HG02884 (cell line): ENCODE data around the gene TEAD4.

Experiments
- ATAC-seq: cut with Tn5 transposase; IDR thresholded peaks from one replicate; pipeline ENCODE4 v1.9.1; 2021; ENCODE audit warnings: mild to moderate bottlenecking, moderate library complexity; ENCODE audit not compliant: unreplicated experiment

Gene TEAD4

DNA sequence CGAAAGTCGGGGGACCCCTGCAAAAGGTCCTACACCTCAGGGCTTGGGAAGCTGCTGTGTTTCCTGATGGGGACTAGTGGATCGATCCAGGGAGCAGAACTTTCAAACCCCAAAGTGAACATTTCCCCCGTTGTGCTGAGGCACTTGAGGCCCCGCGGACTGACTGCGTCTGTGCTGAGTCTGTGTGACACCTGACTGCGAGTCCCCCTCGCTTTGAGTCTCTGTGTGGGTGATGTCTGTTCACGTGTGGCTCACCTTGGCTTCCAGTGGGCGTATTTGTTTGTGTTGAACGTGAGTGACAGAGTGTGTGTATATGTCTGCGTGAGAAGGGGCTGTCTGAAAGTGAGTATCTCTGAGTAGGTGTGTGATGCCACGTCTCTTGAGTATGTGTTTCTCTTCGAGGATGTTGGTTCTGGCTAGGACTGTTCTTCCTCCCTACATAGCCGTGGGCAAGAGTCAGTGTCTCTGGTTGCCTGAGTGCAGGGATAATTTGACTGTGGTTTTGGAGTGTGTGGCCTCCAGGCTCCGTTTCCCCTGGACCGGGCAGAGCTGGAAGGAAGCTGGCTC is 1.3 kb downstream of the TEAD4 start:
- ATAC-seq = no peak

DNA sequence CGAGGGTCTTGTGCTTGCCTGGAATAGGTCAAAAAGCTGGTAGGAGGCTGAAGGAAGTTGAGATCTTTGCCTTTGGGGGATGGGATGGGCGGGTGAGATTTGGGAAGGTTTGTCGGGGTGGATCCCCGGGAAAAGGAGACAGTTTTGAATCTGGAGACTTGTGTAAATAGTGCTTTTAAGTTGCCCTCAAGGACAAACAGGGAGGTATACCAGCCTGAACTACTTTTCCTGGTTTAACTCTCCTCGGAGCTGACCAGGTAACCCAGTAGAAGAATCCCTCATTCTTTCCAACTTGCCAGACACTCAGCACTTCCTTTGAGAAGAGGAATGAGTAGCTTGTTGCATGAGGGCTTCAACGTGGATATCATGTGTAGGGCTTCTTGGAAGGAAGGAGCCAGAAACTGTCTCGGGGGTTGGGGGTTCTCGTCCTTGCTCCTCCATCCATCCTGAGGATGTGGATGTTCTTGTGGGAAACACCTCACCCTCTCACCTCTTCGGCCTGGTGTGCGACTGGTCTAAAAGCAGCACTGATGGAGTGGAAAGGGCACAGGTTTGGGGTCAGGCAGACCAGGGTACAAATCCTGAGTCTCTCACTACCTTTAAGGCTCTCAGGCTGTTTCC is 1.9 kb downstream of the TEAD4 start:
- ATAC-seq = no peak

DNA sequence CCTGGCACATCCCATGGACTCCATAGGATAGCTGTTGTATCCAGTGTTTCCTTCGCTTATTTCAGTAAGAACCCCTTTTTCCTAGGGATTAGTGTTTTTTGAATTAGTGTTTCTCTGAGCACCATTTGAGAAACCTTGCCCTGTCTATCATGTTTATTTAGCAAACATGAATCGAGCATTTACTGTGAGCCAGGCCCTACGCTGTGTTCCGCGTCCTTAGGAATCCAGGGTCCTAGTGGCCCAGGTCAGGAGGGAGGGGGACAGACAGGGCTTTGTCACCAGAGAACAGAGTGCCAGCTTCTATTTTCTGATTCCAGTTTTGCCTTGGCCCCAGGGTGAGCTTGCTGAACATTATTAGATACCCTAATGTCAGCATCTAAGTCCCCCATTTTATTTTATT is 2.5 kb downstream of the TEAD4 start:
- ATAC-seq = no peak

DNA sequence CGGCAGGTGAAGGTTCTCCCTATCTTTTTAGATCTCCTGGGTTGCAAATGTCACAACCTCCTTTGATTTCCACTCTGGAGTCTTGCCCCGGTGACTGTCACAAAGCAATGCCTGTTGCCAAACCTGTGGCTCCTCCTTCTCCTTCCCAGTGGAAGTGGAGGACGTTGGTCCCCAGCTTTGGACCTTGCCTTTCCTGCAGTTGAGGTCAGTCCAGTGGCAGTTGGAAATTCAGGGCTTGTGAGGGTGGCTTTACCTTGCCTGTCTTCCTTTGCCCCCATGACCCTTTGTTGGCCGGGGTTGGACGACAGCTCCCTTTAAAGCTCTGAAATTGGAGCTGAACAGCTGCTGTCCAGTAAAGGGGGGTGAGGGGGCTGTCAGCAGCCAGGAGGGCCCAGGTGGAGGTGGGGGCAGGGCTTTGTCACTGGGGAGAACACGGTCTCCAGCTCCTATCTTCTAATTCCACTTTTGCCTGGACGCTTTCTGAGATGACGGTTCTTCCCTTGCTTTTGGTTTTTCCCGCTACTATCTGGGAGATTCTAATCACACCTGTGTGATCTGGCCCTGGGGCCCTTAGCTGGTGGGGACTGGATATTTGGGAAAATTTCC is 4.1 kb downstream of the TEAD4 start:
- ATAC-seq = no peak

DNA sequence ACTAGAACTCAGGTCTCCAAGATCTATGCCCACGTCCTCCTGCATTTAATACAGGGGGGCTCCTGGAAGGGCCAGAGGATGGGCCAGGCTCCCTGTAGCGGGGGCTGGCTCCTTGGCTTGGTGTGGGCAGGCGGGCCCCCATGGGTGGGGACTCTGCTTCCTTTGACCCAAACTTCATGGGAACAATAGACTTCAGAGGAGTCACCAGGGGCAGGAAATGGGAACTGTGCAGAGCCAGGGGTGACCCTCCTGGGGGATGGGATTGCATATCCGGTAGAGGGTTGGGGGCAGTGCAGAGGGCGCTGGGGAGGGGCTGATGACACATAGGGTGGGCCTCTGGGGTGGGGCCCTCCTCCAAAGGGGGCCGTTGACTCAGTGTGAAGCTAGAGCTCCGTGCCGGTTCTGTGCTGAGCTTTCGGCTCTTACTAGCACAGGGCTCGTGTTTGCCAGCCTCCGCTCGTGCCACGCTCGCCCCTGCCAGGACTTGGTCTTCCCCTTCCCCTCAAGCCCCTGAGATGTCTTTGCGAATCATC is 4.6 kb downstream of the TEAD4 start:
- ATAC-seq = no peak

DNA sequence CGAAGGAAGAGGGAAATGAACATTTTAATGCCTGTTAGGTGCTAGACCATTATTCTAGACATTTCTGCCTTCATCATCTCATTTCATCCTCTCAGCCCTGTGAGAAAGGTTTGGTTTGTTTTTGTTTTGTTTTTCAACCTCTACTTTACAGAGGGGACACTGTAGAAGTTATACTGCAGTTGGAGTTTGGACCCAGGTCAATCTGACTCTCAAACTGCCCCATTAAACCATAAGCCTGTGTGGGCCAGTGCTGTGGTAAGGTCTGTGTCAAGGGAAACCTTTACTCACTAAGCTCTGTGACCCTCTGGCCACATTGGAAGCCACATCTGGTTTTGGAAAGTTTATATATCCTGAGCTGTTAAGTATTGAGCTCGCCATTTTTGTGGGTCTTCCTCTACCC is 8.5 kb downstream of the TEAD4 start:
- ATAC-seq = no peak

DNA sequence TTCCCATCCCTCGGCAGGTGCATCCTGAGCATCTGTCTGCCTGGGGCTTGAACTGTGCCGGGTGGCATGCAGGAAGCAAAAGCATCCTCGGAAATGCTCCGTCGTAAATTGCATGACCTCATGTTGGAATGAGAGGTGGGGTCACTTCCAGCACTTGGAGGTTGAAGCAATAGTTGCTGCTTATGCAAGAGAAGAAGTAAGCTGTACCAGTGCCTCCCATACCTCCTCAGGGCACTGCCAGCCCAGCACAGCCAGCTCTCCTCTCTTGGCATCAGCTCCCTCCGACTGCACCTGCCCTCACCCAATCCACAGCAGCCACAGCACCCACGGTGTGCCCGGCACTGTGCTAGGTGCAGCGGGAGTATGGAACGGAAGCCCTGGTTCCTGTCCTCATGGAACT is 11.5 kb downstream of the TEAD4 start:
- ATAC-seq = no peak

DNA sequence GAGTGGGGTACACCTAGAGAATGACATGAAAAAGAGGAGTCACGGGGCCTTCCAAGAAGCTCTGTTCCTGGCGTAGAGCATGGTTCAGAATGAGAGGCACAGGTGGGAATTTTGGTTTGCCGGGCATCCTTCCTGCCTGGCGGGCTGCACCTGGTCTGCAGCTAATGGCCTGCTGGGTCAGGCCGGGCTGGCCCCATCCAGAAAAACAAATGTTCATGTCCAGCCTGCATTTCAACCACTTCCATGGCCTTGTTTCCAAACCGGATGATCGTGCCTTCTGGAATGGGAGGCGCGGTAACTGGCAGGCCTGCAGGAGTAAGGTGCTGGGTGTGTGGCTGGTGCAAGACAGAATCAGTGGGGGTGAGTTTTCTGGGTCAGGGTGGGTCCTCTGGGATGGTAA is 14.4 kb downstream of the TEAD4 start:
- ATAC-seq = no peak

DNA sequence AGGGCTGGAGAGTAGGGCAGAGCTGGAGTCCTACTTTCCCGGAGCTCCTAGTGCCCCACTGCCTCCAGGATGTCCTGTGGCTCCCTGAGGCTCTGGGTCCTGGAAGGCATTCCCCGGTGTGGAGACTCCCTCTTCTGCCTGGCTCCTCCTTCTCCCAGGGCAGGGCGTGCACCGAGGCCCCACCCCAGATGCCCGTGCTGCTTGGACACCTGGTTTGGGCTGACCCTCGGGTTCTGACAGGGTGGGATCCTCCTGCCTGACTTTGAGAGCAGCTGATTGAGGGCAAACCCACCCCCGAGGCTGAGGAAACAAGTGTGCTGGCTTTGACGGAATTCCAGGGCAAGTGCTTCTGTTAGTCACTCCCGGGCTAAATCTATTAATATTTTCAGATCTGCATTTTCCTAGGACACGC is 15.4 kb downstream of the TEAD4 start:
- no peak for ATAC-seq

DNA sequence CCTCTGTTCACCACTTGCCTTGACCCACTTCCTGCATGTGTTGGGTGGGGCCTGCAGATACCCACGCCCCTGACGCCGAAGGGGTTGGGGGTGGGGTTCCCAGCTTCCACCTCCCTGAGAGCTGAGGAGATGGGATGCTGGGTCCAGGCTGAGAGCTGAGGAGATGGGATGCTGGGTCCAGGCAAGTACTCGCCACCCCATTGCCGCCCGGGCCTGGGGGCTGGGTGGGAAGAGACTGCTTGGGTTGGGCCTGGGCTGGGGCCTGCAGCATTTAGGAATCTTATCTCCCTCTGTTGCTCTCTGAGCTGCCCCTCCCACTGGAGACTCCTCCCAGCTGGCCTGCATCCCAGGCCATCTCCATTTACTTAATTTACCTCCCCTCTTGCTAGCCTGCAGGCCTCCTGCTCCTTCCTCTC is 17.4 kb downstream of the TEAD4 start:
- ATAC-seq = no peak

DNA sequence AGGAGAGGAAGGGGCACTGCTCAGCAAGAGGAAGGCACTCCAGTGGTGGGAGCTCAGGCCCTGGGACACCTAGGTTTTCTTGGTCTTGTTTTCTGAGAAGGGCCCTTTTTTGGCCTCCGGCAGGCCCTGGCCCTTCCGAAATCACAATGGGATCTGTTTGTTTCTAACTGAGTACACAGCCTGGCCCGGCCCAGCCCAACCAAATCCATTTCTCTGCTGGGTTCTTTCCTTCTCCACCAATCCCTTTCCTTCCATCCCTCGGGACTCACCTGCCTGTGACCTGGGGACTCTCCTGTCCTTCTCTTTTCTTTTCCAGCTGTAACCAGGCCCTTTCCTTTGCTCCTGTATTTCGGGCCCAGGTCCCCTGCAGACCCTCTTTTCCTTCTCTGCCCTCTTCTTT is 18.6 kb downstream of the TEAD4 start:
- ATAC-seq = no peak

DNA sequence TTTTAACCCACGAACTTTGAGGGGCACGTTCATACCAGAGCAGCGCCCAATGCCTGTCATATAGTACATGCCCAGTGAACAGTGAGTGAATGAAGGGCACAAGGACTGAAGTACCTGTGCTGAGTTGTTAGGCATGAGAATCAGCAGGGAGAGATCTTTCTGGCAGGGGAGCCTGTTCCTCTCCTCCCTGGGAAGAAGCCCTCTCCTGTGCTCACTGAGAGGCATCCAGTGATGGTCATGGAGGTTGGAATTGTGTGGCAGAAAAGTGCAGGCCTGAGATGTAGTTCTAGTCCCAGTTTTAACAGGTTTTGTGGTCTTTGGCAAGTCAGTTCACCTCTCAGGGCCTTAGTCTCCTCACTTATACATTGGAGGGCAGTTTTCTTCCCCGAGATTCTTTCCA is 20.6 kb downstream of the TEAD4 start:
- no peak for ATAC-seq

DNA sequence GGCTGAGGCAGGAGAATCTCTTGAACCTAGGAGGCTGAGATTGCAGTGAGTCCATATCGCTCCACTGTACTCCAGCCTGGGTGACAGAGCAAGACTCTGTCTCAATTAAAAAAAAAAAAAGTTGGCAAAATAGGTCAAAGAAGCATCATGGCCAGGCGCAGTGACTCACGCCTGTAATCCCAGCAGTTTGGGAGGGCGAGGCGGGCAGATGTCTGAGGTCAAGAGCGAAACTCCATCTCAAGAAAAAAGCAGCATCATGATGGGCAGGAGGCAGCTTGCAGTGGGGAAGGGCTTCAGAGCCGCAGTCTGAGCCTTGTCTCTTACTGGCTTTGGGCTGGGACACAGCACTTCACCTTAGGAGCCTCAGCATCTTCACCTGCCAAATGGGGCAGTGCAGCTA is 21.4 kb downstream of the TEAD4 start:
- no peak for ATAC-seq

DNA sequence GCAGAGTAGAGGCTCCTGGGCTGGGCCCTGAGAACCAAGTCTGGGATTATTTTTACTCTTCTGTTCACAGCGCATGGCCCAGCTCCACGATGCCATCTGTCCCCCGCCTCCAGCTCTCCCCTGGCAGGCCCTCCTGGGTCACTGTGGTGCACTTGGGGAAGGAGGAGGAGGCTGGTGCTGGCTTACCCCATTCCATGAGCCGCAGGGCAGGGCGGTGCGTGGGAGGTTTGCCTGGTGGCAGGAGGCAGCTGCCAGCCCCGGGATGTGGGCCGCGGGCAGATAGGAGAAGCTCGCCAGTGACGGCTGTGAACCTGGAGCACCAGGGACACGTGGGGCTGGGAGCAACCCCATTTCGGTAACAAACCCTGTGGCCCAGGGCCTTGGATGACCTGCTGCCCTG is 23.2 kb downstream of the TEAD4 start:
- ATAC-seq = no peak

DNA sequence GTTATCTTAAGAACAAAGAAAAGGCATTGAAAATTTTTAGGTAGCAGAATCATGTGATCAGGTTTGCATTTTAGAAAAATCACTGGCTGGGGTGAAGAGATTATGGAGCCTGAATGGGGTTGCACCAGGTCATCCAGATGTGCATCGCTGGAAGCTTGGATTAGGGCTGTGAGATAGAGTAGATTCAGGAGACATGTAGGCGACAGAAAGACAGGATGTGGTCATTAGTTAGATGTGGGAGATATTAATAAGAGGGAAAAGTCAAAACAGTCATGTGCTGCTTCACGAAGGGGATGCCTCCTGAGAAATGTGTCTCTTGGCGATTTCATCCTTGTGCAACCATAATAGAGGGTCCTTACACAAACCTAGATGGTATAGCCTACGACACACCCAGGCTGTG is 25.1 kb downstream of the TEAD4 start:
- ATAC-seq = no peak

DNA sequence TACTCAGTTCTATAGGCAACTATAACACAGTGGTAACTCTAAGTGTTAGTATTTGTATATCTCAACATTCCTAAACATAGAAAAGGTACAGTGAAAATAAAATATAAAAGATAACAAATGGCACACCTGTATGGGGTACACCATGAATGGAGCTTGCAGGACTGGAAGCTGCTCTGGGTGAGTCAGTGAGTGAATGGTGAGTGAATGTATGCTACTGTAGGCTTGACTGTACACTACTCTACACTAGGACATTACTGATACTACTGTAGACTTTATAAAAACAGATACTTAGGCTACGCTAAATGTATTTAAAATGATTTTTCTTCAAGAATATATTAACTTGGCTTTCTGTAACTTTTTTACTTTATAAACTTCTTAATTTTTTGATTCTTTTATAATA is 25.5 kb downstream of the TEAD4 start:
- ATAC-seq = no peak

DNA sequence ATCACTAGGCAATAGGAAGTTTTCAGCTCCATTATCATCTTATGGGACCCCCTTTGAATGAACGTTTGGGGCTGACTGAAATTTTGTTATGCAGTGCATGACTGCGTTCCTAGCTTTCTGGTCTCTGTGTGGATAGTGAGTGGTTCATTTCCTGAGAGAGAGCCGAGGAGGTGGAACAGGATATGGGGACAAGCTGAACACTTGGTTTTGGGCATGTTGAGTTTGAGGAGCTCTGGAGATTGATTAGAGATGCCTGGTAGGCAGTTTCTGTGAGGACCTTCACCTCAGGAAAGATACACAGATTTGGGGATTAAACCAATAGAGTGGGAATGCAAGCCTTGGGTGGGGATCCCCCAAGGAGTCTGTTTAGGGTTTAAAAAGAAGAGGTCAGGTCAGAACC is 27.7 kb downstream of the TEAD4 start:
- no peak for ATAC-seq

DNA sequence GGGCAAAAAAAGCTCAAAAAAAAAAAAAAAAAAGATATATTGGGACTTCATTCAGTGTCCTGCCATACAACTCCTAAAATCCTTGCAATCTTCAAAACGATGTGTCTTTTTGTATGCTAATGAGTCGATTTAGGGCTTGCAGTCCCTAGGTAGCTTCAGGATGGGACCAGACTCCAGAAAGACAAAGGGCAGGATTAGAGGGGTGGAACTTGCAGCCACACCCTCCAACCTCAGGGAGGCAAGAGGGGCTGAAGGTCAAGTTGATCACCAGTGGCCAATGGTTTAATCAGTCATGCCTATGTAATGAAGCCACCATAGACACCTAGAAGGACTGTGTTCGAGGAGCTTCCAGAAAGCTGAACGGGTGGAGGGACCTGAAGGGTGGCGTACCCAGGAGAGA is 29.3 kb downstream of the TEAD4 start:
- no peak for ATAC-seq

DNA sequence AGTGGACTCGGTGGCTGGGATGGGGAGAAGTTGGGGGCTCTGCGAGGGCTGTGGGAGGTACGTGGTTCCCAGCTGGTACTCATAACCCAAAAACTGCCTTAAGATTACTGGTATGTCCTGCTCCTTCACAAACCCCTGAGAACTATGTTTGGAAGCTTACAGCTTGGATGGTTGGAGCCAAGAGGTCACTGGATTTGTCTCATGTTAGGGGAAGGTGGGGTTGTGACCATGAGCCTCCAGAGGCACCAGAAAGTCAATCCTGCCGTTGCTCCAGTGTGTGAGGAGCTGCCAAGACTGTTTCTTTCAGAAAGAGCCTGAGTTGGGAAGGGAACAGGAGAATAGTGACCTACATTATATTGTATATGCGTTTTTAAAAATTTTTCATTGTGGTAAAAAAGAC is 33.5 kb downstream of the TEAD4 start:
- ATAC-seq = no peak

DNA sequence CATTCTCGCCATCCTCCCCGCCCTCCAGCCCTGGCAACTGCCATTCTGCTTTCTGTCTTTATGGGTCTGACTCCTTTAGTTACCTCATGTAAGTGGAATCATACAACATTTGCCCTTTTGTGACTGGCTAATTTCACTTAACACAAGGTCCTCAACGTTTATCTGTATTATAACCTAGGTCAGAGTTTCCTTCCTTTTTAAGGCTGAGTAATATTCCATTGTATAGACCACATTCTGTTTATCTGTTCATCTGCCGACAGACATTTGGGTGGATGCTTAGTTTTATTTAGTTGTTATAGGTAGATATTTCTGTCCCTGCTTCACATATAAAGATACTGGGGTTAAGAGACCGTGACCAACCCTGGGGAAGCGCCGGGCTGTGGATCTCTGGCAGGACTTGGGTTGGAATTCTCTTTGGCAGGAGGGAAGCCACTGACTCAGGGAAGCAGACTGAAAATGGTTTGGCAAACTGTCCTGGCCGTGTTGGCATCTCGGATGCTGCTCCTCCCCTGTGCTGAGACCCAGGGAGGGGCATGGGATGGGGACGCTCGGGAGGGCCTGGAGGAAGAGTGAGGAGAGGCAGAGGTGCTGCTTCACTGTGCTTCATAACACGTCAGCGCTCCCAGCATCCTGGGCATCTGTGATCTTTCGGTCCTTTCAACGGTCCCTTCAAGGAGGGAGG is 38.9 kb downstream of the TEAD4 start:
- ATAC-seq = no peak

DNA sequence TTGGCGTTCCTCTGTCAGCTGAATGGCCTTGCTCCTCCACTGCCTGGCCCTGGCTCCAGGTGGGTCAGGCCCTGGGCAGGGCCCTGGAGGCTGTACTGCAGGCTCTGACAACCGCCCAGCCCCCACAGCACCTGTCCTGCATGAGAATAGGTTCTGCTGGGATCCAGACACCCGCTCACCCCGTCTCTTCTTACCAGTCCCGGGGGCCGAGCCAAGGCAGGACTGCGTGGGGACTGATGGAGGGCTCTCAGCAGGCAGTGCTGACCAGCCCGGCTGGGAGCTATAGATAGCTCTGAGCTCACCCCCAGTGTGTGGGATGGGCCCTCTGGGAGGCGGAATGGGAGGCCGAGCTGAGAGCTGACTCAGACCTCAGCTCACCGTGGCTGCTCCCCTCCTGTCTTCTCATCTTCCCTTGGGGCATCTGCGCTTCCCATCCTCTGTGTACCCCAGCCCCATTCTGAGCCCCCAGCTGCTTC is 39.6 kb downstream of the TEAD4 start:
- ATAC-seq = no peak

DNA sequence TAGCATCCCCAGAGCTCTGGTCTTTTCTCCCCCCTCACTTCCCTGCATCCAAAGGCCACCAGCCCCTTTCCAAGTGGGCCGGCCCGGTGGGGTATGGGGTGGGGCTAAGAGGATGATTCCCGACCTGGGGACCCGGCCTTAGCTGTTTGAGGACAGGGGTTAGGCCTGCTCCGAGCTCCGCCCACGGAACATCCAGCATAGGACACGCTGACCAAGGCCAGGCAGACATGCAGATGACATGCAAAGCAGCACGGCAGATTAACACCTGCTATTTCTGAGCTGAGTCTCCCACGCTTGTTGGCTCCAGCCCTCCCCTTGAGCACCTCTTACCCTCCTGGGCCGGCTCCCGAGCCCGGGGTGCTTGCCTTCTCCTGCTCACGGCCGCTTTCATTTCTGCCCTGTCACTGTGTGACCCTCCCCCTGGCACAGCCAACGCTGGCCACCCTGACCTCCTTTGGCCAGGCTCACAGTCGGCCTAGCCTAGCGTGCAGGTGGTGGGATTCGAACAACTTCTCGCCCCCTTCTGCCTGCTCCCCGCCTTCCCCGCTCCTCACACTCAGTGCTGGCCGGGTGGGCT is 40.2 kb downstream of the TEAD4 start:
- ATAC-seq = no peak
